GM12878 (cell line): Measurements from ENCODE around the gene VTI1A. TPM values are rescaled to one million over a fixed set of nuclear protein-coding genes. Genes with fewer than 3 reads are reported as not detected.
A peak's percentile ranks its signal among the peaks of the same experiment; 100 is the strongest.

Experiments used
- ATAC-seq: fragments of 200-7000 bp; cut with Tn5 transposase; 3 replicates; pipeline ENCODE4 v1.9.1; 2020; ENCODE audit warnings: mild to moderate bottlenecking, moderate library complexity
- BruUV-seq: library from RNA; stranded (reverse); fragments of 400-500 nt; replicated peaks from 2 replicates; lab custom pipeline; 2021; lab: Mats Ljungman, UMichigan
- CTCF ChIA-PET: fragments of 300-600 bp; sonication (Branson Sonifier 250); formaldehyde crosslinking; extraction: SDS; loops from one replicate; lab custom pipeline; 2021; ENCODE audit warnings: inconsistent platforms; lab: Yijun Ruan, JAX
- POLR2A ChIA-PET: fragments of 350-600 bp; formaldehyde crosslinking; extraction: SDS; loops from one replicate; lab custom pipeline; 2021; ENCODE audit warnings: inconsistent platforms; lab: Charles Lee
- RAD21 ChIA-PET: fragments of 300-600 bp; sonication (Branson Sonifier 250); formaldehyde crosslinking; loops from one replicate; lab custom pipeline; 2023; ENCODE audit warnings: antibody characterized with exemption; ENCODE audit not compliant: unreplicated experiment; lab: Charles Lee
- SMC1A ChIA-PET: fragments of 300-600 bp; sonication (Branson Sonifier 250); formaldehyde crosslinking; loops from one replicate; lab custom pipeline; 2023; ENCODE audit not compliant: unreplicated experiment, uncharacterized antibody; lab: Charles Lee
- DNase-seq: peaks from one replicate; pipeline ENCODE4 v3.0.0-alpha.2; 2011; ENCODE audit warnings: low read depth, low spot score
- FAIRE-seq: peaks from 3 replicates; lab custom pipeline; 2011; peaks lifted over from hg19 to GRCh38; lab: Jason Lieb, UNC
- H2AFZ ChIP-seq: 2 replicates; pipeline ENCODE4 v1.6.0; 2011; ENCODE audit warnings: low read depth, low read length, control low read depth; ENCODE audit not compliant: control insufficient read depth
- H3K27ac ChIP-seq: 2 replicates; pipeline ENCODE4 v1.5.1; 2011; ENCODE audit warnings: control low read depth; ENCODE audit not compliant: control insufficient read depth, insufficient read depth
- H3K27me3 ChIP-seq, 2 experiments: replicated peaks in 1 of 2; 2 replicates each; pipeline versions ENCODE4 v1.6.0 to v1.6.1; 2011; ENCODE audit warnings: low read length in 1 of 2; ENCODE audit not compliant: control insufficient read depth in 2 of 2, insufficient read depth in 2 of 2
- H3K36me3 ChIP-seq, 2 experiments: 2 replicates each; pipeline ENCODE4 v1.5.1; 2011; ENCODE audit warnings: low read length in 1 of 2; ENCODE audit not compliant: control insufficient read depth in 2 of 2, insufficient read depth in 2 of 2
- H3K4me1 ChIP-seq: 2 replicates; pipeline ENCODE4 v1.6.1; 2011; ENCODE audit warnings: mild to moderate bottlenecking, low read length, moderate library complexity, mixed read lengths; ENCODE audit not compliant: control insufficient read depth, insufficient read depth
- H3K4me2 ChIP-seq: 2 replicates; pipeline ENCODE4 v1.6.0; 2011; ENCODE audit warnings: control low read depth; ENCODE audit not compliant: control insufficient read depth, insufficient read depth
- H3K4me3 ChIP-seq: fragments of 200-600 bp; sonication (generic); 2 replicates; pipeline ENCODE4 v1.5.1; 2016
- H3K79me2 ChIP-seq: 2 replicates; pipeline ENCODE4 v1.6.0; 2011; ENCODE audit warnings: low read length; ENCODE audit not compliant: control insufficient read depth, insufficient read depth
- H3K9ac ChIP-seq: 2 replicates; pipeline ENCODE4 v1.8.0; 2011; ENCODE audit warnings: low read length, control low read depth, mixed read lengths; ENCODE audit not compliant: control insufficient read depth, insufficient read depth
- H3K9me3 ChIP-seq: replicated peaks from 3 replicates; pipeline ENCODE4 v1.5.1; 2011; ENCODE audit warnings: mild to moderate bottlenecking, low read length; ENCODE audit not compliant: control insufficient read depth, insufficient read depth
- H4K20me1 ChIP-seq: 2 replicates; pipeline ENCODE4 v1.6.0; 2011; ENCODE audit not compliant: control insufficient read depth, insufficient read depth
- CEBPB ChIP-seq, 2 experiments: fragments of 150-350 bp in 1 of 2; IDR thresholded peaks; 2 replicates each; pipeline ENCODE4 v1.6.1; 2012 to 2014; ENCODE audit warnings: low read depth in 2 of 2, low read length in 2 of 2, borderline replicate concordance in 1 of 2, inconsistent platforms in 1 of 2
- HDGF ChIP-seq: fragments of 450-650 bp; IDR thresholded peaks from 2 replicates; pipeline ENCODE4 v1.6.1; 2016; ENCODE audit warnings: antibody characterized with exemption
- POLR2AphosphoS5 ChIP-seq: IDR thresholded peaks from 2 replicates; pipeline ENCODE4 v1.6.1; 2011; ENCODE audit warnings: mild to moderate bottlenecking, low read length, inconsistent platforms
- SP1 ChIP-seq: IDR thresholded peaks from one replicate; pipeline ENCODE4 v1.6.1; 2011; ENCODE audit warnings: low read depth, low read length
- WGBS: methylation state at CpG from one replicate; pipeline ENCODE4 v1.1.6; 2016; ENCODE audit warnings: low lambda C conversion rate; ENCODE audit not compliant: insufficient replicate concordance, insufficient coverage; ENCODE audit errors: missing lambda C conversion rate; 5-methylcytosine and 5-hydroxymethylcytosine counted together
- in situ Hi-C: fragments of 300-500 bp; cut with MboI; formaldehyde crosslinking; loops from 9 replicates; pipeline ENCODE4 v1.14.3; 2018; ENCODE audit warnings: mixed read lengths
- intact Hi-C: fragments of 100-400 bp; cut with micrococcal nuclease; formaldehyde crosslinking; loops from one replicate; pipeline ENCODE4 v1.14.2; 2022; ENCODE audit not compliant: unreplicated experiment
- polyA plus RNA-seq, 11 experiments: library from polyadenylated mRNA; depleted of rRNA in 4 of 11; unstranded in 6 of 11; stranded (reverse) in 5 of 11; fragments of >200 nt; fragmentation: Nextera tagmentation in 4 of 11; fragmentation: Illumina TruSeq in 1 of 11; extraction: Ambion mirVana in 4 of 11; extraction: Trizol in 1 of 11; gene quantifications; 1 replicate in 1 of 11; 2 replicates in 10 of 11; pipeline versions ENCODE4 v1.2.1 to v1.2.3, GENCODE V29; 2011 to 2016; ENCODE audit warnings: inconsistent platforms in 2 of 11, missing spikeins in 2 of 11, low read depth in 1 of 11
- total RNA-seq, 4 experiments: library from RNA; depleted of rRNA in 3 of 4; stranded (reverse); fragments of >200 nt in 3 of 4; fragmentation: Illumina TruSeq in 1 of 4; extraction: Trizol in 1 of 4; gene quantifications; 2 replicates each; pipeline versions ENCODE4 v1.2.1 to v1.2.3, GENCODE V29; 2013 to 2021
- TF ChIP-seq, protein P1 (sequence below): IDR thresholded peaks from 2 replicates; pipeline ENCODE4 v1.6.1; 2012; ENCODE audit warnings: mild to moderate bottlenecking, low read depth, low read length
- TF ChIP-seq, protein P2 (sequence below): fragments of 450-650 bp; IDR thresholded peaks from 2 replicates; pipeline ENCODE4 v1.6.1; 2018; ENCODE audit warnings: borderline replicate concordance, mild to moderate bottlenecking; ENCODE audit not compliant: partially characterized antibody

Gene VTI1A
- total and polyA plus RNA-seq, 10 of the 15 experiments (the other 5 are each of a cell fraction or from before 2014, with no cell fraction given) = 12.4 to 43.2 (median 27.5) TPM

GRCh38 chr10:112448888-112449287, 1.9 kb downstream of the VTI1A start:
- H2AFZ ChIP-seq = no peak overlapping the region
- ChIA-PET RAD21 (no interaction called here), CTCF (interaction anchor here (1.1 to 1.2 kb wide), 2 partner anchors 14 to 23 kb away, joined by 4 to 9 read pairs; no protein-coding TSS in a partner anchor), SMC1A (no interaction called here)
- peaks cover 8% of the 10 kb centered on the region for H3K4me1 ChIP-seq
- no TSS peak for BruUV-seq
- H3K9me3 ChIP-seq = no peaks in the 10 kb centered on the region
- ATAC-seq = no peak
- no peak overlapping the region for H3K4me3 ChIP-seq
- no peak overlapping the region for H3K27ac ChIP-seq
- H3K9ac ChIP-seq = no peak overlapping the region
- TF ChIP-seq, protein P1, sequence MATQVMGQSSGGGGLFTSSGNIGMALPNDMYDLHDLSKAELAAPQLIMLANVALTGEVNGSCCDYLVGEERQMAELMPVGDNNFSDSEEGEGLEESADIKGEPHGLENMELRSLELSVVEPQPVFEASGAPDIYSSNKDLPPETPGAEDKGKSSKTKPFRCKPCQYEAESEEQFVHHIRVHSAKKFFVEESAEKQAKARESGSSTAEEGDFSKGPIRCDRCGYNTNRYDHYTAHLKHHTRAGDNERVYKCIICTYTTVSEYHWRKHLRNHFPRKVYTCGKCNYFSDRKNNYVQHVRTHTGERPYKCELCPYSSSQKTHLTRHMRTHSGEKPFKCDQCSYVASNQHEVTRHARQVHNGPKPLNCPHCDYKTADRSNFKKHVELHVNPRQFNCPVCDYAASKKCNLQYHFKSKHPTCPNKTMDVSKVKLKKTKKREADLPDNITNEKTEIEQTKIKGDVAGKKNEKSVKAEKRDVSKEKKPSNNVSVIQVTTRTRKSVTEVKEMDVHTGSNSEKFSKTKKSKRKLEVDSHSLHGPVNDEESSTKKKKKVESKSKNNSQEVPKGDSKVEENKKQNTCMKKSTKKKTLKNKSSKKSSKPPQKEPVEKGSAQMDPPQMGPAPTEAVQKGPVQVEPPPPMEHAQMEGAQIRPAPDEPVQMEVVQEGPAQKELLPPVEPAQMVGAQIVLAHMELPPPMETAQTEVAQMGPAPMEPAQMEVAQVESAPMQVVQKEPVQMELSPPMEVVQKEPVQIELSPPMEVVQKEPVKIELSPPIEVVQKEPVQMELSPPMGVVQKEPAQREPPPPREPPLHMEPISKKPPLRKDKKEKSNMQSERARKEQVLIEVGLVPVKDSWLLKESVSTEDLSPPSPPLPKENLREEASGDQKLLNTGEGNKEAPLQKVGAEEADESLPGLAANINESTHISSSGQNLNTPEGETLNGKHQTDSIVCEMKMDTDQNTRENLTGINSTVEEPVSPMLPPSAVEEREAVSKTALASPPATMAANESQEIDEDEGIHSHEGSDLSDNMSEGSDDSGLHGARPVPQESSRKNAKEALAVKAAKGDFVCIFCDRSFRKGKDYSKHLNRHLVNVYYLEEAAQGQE = no peak
- TF ChIP-seq, protein P2, sequence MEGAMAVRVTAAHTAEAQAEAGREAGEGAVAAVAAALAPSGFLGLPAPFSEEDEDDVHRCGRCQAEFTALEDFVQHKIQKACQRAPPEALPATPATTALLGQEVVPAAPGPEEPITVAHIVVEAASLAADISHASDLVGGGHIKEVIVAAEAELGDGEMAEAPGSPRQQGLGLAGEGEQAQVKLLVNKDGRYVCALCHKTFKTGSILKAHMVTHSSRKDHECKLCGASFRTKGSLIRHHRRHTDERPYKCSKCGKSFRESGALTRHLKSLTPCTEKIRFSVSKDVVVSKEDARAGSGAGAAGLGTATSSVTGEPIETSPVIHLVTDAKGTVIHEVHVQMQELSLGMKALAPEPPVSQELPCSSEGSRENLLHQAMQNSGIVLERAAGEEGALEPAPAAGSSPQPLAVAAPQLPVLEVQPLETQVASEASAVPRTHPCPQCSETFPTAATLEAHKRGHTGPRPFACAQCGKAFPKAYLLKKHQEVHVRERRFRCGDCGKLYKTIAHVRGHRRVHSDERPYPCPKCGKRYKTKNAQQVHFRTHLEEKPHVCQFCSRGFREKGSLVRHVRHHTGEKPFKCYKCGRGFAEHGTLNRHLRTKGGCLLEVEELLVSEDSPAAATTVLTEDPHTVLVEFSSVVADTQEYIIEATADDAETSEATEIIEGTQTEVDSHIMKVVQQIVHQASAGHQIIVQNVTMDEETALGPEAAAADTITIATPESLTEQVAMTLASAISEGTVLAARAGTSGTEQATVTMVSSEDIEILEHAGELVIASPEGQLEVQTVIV = no peak
- TF ChIP-seq HDGF = no peak
- no peak for TF ChIP-seq POLR2AphosphoS5
- no peak for TF ChIP-seq CEBPB (IDR thresholded peaks at IDR 0.05; ENCODE audit: borderline replicate concordance in 1 of 2, low read depth in 2 of 2, low read length in 2 of 2)
- no peak for TF ChIP-seq SP1
- TF ChIP-seq, all 136 proteins: peak for 0
- H3K4me2 ChIP-seq = peak overlapping the region; percentile 80
- DNase-seq = no peak
- no peak for FAIRE-seq
- in situ Hi-C loops (no loop called here), intact Hi-C loops (loop anchor here (5.0 kb wide), 1 partner anchor 72 kb away; no protein-coding TSS in a partner anchor)
- POLR2A ChIA-PET = no interaction called here
- peaks cover 55% of the 10 kb centered on the region for H3K79me2 ChIP-seq
- peaks cover 0 to 6% of the 10 kb centered on the region in 2 experiments; a peak in 2 of 4 replicates for H3K36me3 ChIP-seq
- no peaks in the 10 kb centered on the region for H3K27me3 ChIP-seq
- WGBS = 87% methylated on average over 4 of the region's 4 CpGs
- no peaks in the 10 kb centered on the region; the same call in 1 of the 2 replicates for H4K20me1 ChIP-seq
